WTC11 (cell line): ENCODE measurements around the gene MICAL3. TPM values are rescaled to one million over a fixed set of nuclear protein-coding genes. Genes with fewer than 3 reads are reported as not detected.
"Not testable (repeated sequence)": the region's sequence is repeated elsewhere in the genome, so short reads cannot be mapped to it uniquely, and the experiment has no call there.

Source experiments
- ATAC-seq: fragments of 200-7000 bp; cut with Tn5 transposase; 2 replicates; pipeline ENCODE4 v1.10.0; 2021; ENCODE audit warnings: mild to moderate bottlenecking, moderate library complexity
- CTCF ChIA-PET: fragments of 300-600 bp; sonication (Branson Sonifier 250); formaldehyde crosslinking; loops from one replicate; lab custom pipeline; 2021; ENCODE audit warnings: antibody characterized with exemption; lab: Charles Lee
- POLR2A ChIA-PET: fragments of 350-600 bp; sonication (Branson Sonifier 250); formaldehyde crosslinking; loops from one replicate; lab custom pipeline; 2021; ENCODE audit warnings: antibody characterized with exemption; lab: Charles Lee
- DNase-seq: peaks from one replicate; pipeline ENCODE4 v3.0.0; 2021; ENCODE audit warnings: low spot score
- H3K27ac Mint-ChIP-seq: 2 replicates; pipeline ENCODE4 v1.8.0; 2021; ENCODE audit warnings: mixed read lengths
- H3K27me3 Mint-ChIP-seq: 2 replicates; pipeline ENCODE4 v1.8.0; 2021; ENCODE audit warnings: low read depth, mild to moderate bottlenecking, moderate library complexity, mixed read lengths
- H3K36me3 Mint-ChIP-seq: 2 replicates; pipeline ENCODE4 v1.8.0; 2021; ENCODE audit warnings: mixed read lengths
- H3K4me1 Mint-ChIP-seq: 2 replicates; pipeline ENCODE4 v1.8.0; 2022; ENCODE audit warnings: mixed read lengths
- H3K4me3 Mint-ChIP-seq: 2 replicates; pipeline ENCODE4 v1.8.0; 2021; ENCODE audit warnings: mild to moderate bottlenecking, moderate library complexity, mixed read lengths
- H3K9me3 Mint-ChIP-seq: 2 replicates; pipeline ENCODE4 v1.8.0; 2021; ENCODE audit warnings: mixed read lengths
- CREB1 ChIP-seq: sonication (generic); formaldehyde crosslinking; IDR thresholded peaks from 2 replicates; pipeline ENCODE4 v1.8.0; 2023; ENCODE audit warnings: mild to moderate bottlenecking, missing genetic modification reagents
- ELF4 ChIP-seq: sonication (generic); formaldehyde crosslinking; IDR thresholded peaks from 2 replicates; pipeline ENCODE4 v1.8.1; 2022; ENCODE audit warnings: low read depth, mild to moderate bottlenecking, moderate library complexity, missing genetic modification reagents
- ETV6 ChIP-seq: sonication (generic); formaldehyde crosslinking; IDR thresholded peaks from 2 replicates; pipeline ENCODE4 v1.8.1; 2022; ENCODE audit warnings: mild to moderate bottlenecking, missing genetic modification reagents
- IRF2 ChIP-seq: sonication (generic); formaldehyde crosslinking; IDR thresholded peaks from 2 replicates; pipeline ENCODE4 v1.8.0; 2022; ENCODE audit warnings: low read depth, missing genetic modification reagents, borderline replicate concordance
- JAZF1 ChIP-seq: fragments of 250-450 bp; sonication (Bioruptor Pico); IDR thresholded peaks from 2 replicates; pipeline ENCODE4 v1.9.0; 2021; ENCODE audit warnings: moderate library complexity, mild to moderate bottlenecking, inconsistent platforms
- JUN ChIP-seq: sonication (generic); formaldehyde crosslinking; IDR thresholded peaks from 2 replicates; pipeline ENCODE4 v1.8.0; 2023; ENCODE audit warnings: mild to moderate bottlenecking, missing genetic modification reagents
- KAT7 ChIP-seq: sonication (generic); formaldehyde crosslinking; IDR thresholded peaks from 2 replicates; pipeline ENCODE4 v1.8.1; 2023; ENCODE audit warnings: missing genetic modification reagents, mild to moderate bottlenecking, borderline replicate concordance
- NR1H2 ChIP-seq: sonication (generic); formaldehyde crosslinking; IDR thresholded peaks from 2 replicates; pipeline ENCODE4 v1.9.0; 2021; ENCODE audit warnings: mild to moderate bottlenecking, moderate library complexity, missing genetic modification reagents
- OVOL2 ChIP-seq: fragments of 250-450 bp; sonication (Bioruptor Pico); IDR thresholded peaks from 2 replicates; pipeline ENCODE4 v1.9.0; 2021; ENCODE audit warnings: mild to moderate bottlenecking, borderline replicate concordance
- SMAD4 ChIP-seq: sonication (generic); formaldehyde crosslinking; IDR thresholded peaks from 2 replicates; pipeline ENCODE4 v1.8.0; 2022; ENCODE audit warnings: mild to moderate bottlenecking, missing genetic modification reagents
- SOX15 ChIP-seq: fragments of 250-450 bp; sonication (Bioruptor Pico); IDR thresholded peaks from 2 replicates; pipeline ENCODE4 v1.9.0; 2021; ENCODE audit warnings: mild to moderate bottlenecking
- TCF7 ChIP-seq: sonication (generic); formaldehyde crosslinking; IDR thresholded peaks from 2 replicates; pipeline ENCODE4 v1.8.0; 2022; ENCODE audit warnings: mild to moderate bottlenecking, low read depth, missing genetic modification reagents, moderate library complexity
- TP53 ChIP-seq: sonication (generic); formaldehyde crosslinking; IDR thresholded peaks from 2 replicates; pipeline ENCODE4 v1.8.1; 2023; ENCODE audit warnings: mild to moderate bottlenecking, missing genetic modification reagents
- ZNF396 ChIP-seq: fragments of 250-450 bp; sonication (Bioruptor Pico); IDR thresholded peaks from 2 replicates; pipeline ENCODE4 v1.8.0; 2021; ENCODE audit warnings: mild to moderate bottlenecking, moderate library complexity, borderline replicate concordance
- ZNF423 ChIP-seq: fragments of 250-450 bp; sonication (Bioruptor Pico); IDR thresholded peaks from 2 replicates; pipeline ENCODE4 v2.1.2; 2022; ENCODE audit warnings: mild to moderate bottlenecking, moderate library complexity
- total RNA-seq: library from RNA; stranded (reverse); gene quantifications from 3 replicates; pipeline ENCODE4 v1.2.3, GENCODE V29; 2021
- TF ChIP-seq, protein P1 (sequence below): fragments of 250-450 bp; sonication (Bioruptor Pico); IDR thresholded peaks from 2 replicates; pipeline ENCODE4 v1.9.0; 2021; ENCODE audit warnings: moderate library complexity, mild to moderate bottlenecking, inconsistent platforms, borderline replicate concordance
- TF ChIP-seq, protein P2 (sequence below): sonication (generic); formaldehyde crosslinking; IDR thresholded peaks from 2 replicates; pipeline ENCODE4 v1.8.1; 2022; ENCODE audit warnings: mild to moderate bottlenecking, moderate library complexity, missing genetic modification reagents
- TF ChIP-seq, protein P3 (sequence below): fragments of 200-600 bp; IDR thresholded peaks from 2 replicates; pipeline ENCODE4 v1.8.0; 2022; ENCODE audit warnings: antibody characterized with exemption
- TF ChIP-seq, protein P4 (sequence below): sonication (generic); formaldehyde crosslinking; IDR thresholded peaks from 2 replicates; pipeline ENCODE4 v1.8.1; 2023; ENCODE audit warnings: mild to moderate bottlenecking, missing genetic modification reagents, moderate library complexity
- TF ChIP-seq, protein P5 (sequence below): sonication (generic); formaldehyde crosslinking; IDR thresholded peaks from 2 replicates; pipeline ENCODE4 v1.8.0; 2022; ENCODE audit warnings: mild to moderate bottlenecking, missing genetic modification reagents
- TF ChIP-seq, protein P6 (sequence below): sonication (generic); formaldehyde crosslinking; IDR thresholded peaks from 2 replicates; pipeline ENCODE4 v1.8.1; 2023; ENCODE audit warnings: mild to moderate bottlenecking, missing genetic modification reagents

MICAL3 gene
- total RNA-seq, 1 experiment from 2014 or later: 41.2 TPM

DNA sequence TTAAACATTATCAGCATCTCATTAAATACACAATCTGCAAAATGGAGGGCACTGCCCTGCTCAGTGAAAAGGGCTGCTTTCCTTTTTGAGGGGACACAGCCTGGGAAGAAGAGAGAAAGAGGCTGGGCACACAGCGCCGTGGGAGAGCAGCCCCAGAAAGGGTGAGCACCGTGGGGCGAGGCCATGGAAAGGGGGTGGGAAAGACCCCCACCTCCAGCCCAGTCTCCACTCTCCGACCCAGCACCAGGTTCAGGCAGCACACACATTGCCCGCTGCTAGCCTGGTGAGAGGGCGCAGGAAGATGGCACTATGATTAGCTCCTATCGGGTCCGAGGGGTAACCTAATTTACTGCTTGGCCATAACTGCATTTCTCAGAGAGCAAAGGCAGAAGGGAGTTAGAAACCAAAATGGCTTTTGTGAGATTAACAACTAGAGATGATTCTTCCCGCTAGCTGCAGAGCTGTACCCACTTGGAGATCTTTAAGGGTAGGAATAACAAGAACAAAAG, 146.1 kb downstream of the MICAL3 start:
- DNase-seq (no peak), ATAC-seq (no peak)
- H3K4me3 Mint-ChIP-seq: no peak overlapping the region
- H3K27ac Mint-ChIP-seq: no peak overlapping the region
- peaks cover 90% of the 10 kb centered on the region for H3K27me3 Mint-ChIP-seq
- POLR2A ChIA-PET: no interaction called here
- H3K9me3 Mint-ChIP-seq: no peaks in the 10 kb centered on the region
- CTCF ChIA-PET: no interaction called here
- peaks cover 18% of the 10 kb centered on the region for H3K36me3 Mint-ChIP-seq
- no peaks in the 10 kb centered on the region for H3K4me1 Mint-ChIP-seq
- no peak for TF ChIP-seq CREB1 (CRISPR knock-in tag)
- TF ChIP-seq, protein P1, sequence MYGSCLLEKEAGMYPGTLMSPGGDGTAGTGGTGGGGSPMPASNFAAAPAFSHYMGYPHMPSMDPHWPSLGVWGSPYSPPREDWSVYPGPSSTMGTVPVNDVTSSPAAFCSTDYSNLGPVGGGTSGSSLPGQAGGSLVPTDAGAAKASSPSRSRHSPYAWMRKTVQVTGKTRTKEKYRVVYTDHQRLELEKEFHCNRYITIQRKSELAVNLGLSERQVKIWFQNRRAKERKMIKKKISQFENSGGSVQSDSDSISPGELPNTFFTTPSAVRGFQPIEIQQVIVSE (CRISPR knock-in tag): no peak
- no peak for TF ChIP-seq ZNF423 (CRISPR knock-in tag)
- no peak for TF ChIP-seq SOX15 (CRISPR knock-in tag)
- TF ChIP-seq, protein P2, sequence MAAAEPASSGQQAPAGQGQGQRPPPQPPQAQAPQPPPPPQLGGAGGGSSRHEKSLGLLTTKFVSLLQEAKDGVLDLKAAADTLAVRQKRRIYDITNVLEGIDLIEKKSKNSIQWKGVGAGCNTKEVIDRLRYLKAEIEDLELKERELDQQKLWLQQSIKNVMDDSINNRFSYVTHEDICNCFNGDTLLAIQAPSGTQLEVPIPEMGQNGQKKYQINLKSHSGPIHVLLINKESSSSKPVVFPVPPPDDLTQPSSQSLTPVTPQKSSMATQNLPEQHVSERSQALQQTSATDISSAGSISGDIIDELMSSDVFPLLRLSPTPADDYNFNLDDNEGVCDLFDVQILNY: no peak
- TF ChIP-seq TCF7 (CRISPR knock-in tag): no peak
- no peak for TF ChIP-seq TP53
- TF ChIP-seq KAT7: no peak
- TF ChIP-seq ZNF396: no peak
- no peak for TF ChIP-seq JAZF1 (CRISPR knock-in tag)
- TF ChIP-seq, protein P3, sequence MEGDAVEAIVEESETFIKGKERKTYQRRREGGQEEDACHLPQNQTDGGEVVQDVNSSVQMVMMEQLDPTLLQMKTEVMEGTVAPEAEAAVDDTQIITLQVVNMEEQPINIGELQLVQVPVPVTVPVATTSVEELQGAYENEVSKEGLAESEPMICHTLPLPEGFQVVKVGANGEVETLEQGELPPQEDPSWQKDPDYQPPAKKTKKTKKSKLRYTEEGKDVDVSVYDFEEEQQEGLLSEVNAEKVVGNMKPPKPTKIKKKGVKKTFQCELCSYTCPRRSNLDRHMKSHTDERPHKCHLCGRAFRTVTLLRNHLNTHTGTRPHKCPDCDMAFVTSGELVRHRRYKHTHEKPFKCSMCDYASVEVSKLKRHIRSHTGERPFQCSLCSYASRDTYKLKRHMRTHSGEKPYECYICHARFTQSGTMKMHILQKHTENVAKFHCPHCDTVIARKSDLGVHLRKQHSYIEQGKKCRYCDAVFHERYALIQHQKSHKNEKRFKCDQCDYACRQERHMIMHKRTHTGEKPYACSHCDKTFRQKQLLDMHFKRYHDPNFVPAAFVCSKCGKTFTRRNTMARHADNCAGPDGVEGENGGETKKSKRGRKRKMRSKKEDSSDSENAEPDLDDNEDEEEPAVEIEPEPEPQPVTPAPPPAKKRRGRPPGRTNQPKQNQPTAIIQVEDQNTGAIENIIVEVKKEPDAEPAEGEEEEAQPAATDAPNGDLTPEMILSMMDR: no peak
- TF ChIP-seq IRF2 (CRISPR knock-in tag): no peak
- no peak for TF ChIP-seq SMAD4 (CRISPR knock-in tag)
- no peak for TF ChIP-seq OVOL2
- TF ChIP-seq, protein P4, sequence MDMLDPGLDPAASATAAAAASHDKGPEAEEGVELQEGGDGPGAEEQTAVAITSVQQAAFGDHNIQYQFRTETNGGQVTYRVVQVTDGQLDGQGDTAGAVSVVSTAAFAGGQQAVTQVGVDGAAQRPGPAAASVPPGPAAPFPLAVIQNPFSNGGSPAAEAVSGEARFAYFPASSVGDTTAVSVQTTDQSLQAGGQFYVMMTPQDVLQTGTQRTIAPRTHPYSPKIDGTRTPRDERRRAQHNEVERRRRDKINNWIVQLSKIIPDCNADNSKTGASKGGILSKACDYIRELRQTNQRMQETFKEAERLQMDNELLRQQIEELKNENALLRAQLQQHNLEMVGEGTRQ (CRISPR knock-in tag): no peak

DNA sequence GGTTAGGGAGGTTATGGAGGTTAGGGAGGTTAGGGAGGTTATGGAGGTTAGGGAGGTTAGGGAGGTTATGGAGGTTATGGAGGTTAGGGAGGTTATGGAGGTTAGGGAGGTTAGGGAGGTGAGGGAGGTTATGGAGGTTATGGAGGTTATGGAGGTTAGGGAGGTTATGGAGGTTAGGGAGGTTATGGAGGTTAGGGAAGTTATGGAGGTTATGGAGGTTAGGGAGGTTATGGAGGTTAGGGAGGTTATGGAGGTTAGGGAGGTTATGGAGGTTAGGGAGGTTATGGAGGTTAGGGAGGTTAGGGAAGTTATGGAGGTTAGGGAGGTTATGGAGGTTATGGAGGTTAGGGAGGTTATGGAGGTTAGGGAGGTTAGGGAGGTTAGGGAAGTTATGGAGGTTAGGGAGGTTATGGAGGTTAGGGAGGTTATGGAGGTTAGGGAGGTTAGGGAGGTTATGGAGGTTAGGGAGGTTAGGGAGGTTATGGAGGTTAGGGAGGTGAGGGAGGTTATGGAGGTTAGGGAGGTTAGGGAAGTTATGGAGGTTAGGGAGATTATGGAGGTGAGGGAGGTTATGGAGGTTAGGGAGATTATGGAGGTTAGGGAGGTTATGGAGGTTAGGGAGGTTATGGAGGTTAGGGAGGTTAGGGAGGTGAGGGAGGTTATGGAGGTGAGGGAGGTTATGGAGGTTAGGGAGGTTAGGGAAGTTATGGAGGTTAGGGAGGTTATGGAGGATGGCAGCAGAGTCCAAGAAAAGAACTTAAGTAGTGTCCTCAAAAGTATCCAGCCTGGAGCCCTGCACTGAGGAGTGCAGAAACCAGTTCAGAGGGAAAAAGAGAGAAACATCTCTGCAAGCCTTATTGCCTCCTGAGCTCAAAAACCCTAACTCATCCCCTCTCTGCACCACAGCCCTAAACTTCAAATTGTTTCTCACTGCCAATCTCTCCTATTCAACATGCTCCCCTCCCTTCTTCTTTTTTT, 147.2 kb downstream of the MICAL3 start:
- H3K27ac Mint-ChIP-seq, H3K4me3 Mint-ChIP-seq, DNase-seq, POLR2A ChIA-PET, H3K9me3 Mint-ChIP-seq, H3K4me1 Mint-ChIP-seq, ATAC-seq: not testable (repeated sequence)
- CTCF ChIA-PET: interaction anchor here (0.6 to 1.6 kb wide), 5 partner anchors 12 to 200 kb away, joined by 3 to 8 read pairs (median 6); partner anchors contain the start of gene PEX26
- Mint-ChIP-seq H3K36me3 (peaks cover 23% of the 10 kb centered on the region), H3K27me3 (peaks cover 91% of the 10 kb centered on the region)

DNA sequence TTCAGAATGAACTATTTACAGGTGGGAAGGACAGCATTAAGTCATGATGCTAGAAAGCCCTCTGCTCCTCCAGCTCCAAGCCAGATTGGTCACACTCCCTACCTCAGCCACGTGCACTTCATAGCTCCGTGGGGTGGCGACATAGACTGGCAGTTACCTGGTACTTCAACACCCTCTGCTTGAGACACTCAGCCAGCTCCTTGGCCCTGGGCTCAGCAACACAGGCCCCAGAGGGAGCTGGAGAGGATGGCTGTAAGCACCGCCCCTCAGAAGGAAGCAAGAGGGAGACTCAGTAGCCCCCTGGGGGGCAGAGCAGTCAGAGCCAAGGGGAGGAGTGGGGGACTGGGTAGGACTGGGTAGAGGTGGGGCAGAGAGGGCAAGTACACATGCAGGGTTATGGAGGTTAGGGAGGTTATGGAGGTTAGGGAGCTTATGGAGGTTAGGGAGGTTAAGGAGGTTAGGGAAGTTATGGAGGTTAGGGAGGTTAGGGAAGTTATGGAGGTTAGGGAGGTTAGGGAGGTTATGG, 148.0 kb downstream of the MICAL3 start:
- ATAC-seq: no peak; the same call in none of the 2 replicates
- TF ChIP-seq KAT7 (no peak), ELF4 (CRISPR knock-in tag) (no peak), ETV6 (CRISPR knock-in tag) (no peak), JAZF1 (CRISPR knock-in tag) (no peak), NR1H2 (CRISPR knock-in tag) (no peak), JUN (CRISPR knock-in tag) (no peak)
- TF ChIP-seq, protein P5, sequence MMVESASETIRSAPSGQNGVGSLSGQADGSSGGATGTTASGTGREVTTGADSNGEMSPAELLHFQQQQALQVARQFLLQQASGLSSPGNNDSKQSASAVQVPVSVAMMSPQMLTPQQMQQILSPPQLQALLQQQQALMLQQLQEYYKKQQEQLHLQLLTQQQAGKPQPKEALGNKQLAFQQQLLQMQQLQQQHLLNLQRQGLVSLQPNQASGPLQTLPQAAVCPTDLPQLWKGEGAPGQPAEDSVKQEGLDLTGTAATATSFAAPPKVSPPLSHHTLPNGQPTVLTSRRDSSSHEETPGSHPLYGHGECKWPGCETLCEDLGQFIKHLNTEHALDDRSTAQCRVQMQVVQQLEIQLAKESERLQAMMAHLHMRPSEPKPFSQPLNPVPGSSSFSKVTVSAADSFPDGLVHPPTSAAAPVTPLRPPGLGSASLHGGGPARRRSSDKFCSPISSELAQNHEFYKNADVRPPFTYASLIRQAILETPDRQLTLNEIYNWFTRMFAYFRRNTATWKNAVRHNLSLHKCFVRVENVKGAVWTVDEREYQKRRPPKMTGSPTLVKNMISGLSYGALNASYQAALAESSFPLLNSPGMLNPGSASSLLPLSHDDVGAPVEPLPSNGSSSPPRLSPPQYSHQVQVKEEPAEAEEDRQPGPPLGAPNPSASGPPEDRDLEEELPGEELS: no peak
- TF ChIP-seq, protein P6, sequence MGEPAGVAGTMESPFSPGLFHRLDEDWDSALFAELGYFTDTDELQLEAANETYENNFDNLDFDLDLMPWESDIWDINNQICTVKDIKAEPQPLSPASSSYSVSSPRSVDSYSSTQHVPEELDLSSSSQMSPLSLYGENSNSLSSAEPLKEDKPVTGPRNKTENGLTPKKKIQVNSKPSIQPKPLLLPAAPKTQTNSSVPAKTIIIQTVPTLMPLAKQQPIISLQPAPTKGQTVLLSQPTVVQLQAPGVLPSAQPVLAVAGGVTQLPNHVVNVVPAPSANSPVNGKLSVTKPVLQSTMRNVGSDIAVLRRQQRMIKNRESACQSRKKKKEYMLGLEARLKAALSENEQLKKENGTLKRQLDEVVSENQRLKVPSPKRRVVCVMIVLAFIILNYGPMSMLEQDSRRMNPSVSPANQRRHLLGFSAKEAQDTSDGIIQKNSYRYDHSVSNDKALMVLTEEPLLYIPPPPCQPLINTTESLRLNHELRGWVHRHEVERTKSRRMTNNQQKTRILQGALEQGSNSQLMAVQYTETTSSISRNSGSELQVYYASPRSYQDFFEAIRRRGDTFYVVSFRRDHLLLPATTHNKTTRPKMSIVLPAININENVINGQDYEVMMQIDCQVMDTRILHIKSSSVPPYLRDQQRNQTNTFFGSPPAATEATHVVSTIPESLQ: no peak

More for the DNA sequence above, 148.0 kb downstream of the MICAL3 start:
- no peak overlapping the region for H3K27ac Mint-ChIP-seq
- ChIA-PET POLR2A (no interaction called here), CTCF (interaction anchor here (0.6 to 1.6 kb wide), 8 partner anchors 13 to 201 kb away, joined by 3 to 8 read pairs (median 6); partner anchors contain the start of gene PEX26)
- H3K4me1 Mint-ChIP-seq: no peaks in the 10 kb centered on the region
- no peak overlapping the region for H3K4me3 Mint-ChIP-seq
- H3K27me3 Mint-ChIP-seq: peaks cover 89% of the 10 kb centered on the region
- peaks cover 30% of the 10 kb centered on the region for H3K36me3 Mint-ChIP-seq
- H3K9me3 Mint-ChIP-seq: no peaks in the 10 kb centered on the region
- DNase-seq: peak; percentile 24
